Measurements from ENCODE around the gene SPN. TPM values are rescaled to one million over a fixed set of nuclear protein-coding genes. Genes with fewer than 3 reads are reported as not detected.

Gene SPN
- total and polyA plus RNA-seq, 9 of the 15 experiments (the other 6 are each of a cell fraction or from before 2014, with no cell fraction given), result 24.3 to 225 (median 79.4) TPM

- TF ChIP-seq UBTF (IDR thresholded peaks at IDR 0.05; ENCODE audit: borderline replicate concordance in 1 of 2, low read depth in 2 of 2, low read length in 2 of 2) (no peak), PHF21A (IDR thresholded peaks at IDR 0.05; ENCODE audit: borderline replicate concordance, low read depth) (no peak), ZNF445 (CRISPR knock-in tag; IDR thresholded peaks at IDR 0.05; ENCODE audit: low read depth) (no peak), ZNF318 (IDR thresholded peaks at IDR 0.05; ENCODE audit: borderline replicate concordance in 1 of 2, low read depth in 1 of 2) (no peak), TCF3 (CRISPR knock-in tag; IDR thresholded peaks at IDR 0.05) (no peak), ZBTB11 (CRISPR knock-in tag; IDR thresholded peaks at IDR 0.05) (no peak), ESRRA (IDR thresholded peaks at IDR 0.05; ENCODE audit: borderline replicate concordance, low read depth) (peak; percentile 24; the same call in 1 of the 2 replicates), ZNF764 (CRISPR knock-in tag; IDR thresholded peaks at IDR 0.05; ENCODE audit: low read depth) (no peak)
These were observed 49.8 kb downstream of the SPN start (continued) for GRCh38 chr16:29712809-29713208.
